Ishikawa (cell line): ENCODE measurements around the gene GTPBP2.

ENCODE experiments used
- CEBPB ChIP-seq: IDR thresholded peaks from 2 replicates; pipeline ENCODE4 v1.6.1; 2012
- CREB1 ChIP-seq: IDR thresholded peaks from 2 replicates; pipeline ENCODE4 v1.6.1; 2012; ENCODE audit warnings: low read depth
- EGR1 ChIP-seq: IDR thresholded peaks from 2 replicates; pipeline ENCODE4 v1.6.1; 2012
- EP300 ChIP-seq: IDR thresholded peaks from 2 replicates; pipeline ENCODE4 v1.6.1; 2012; ENCODE audit warnings: borderline replicate concordance
- FOXM1 ChIP-seq: IDR thresholded peaks from 2 replicates; pipeline ENCODE4 v1.6.1; 2012; ENCODE audit warnings: low read depth, borderline replicate concordance
- NFIC ChIP-seq: IDR thresholded peaks from 2 replicates; pipeline ENCODE4 v1.6.1; 2012
- RAD21 ChIP-seq: IDR thresholded peaks from 2 replicates; pipeline ENCODE4 v1.6.1; 2012; ENCODE audit warnings: low read depth
- REST ChIP-seq: IDR thresholded peaks from 2 replicates; pipeline ENCODE4 v1.6.1; 2012; ENCODE audit warnings: low read depth, mild to moderate bottlenecking
- TAF1 ChIP-seq: IDR thresholded peaks from 2 replicates; pipeline ENCODE4 v1.6.1; 2012; ENCODE audit warnings: low read depth, mild to moderate bottlenecking
- TCF12 ChIP-seq: IDR thresholded peaks from 2 replicates; pipeline ENCODE4 v1.6.1; 2012; ENCODE audit warnings: low read depth
- TEAD4 ChIP-seq: IDR thresholded peaks from 2 replicates; pipeline ENCODE4 v1.6.1; 2012
- YY1 ChIP-seq: IDR thresholded peaks from 2 replicates; pipeline ENCODE4 v1.6.1; 2012; ENCODE audit warnings: low read depth
- ZBTB7A ChIP-seq: IDR thresholded peaks from 2 replicates; pipeline ENCODE4 v1.6.1; 2012; ENCODE audit warnings: low read depth
- TF ChIP-seq, protein P1 (sequence below): IDR thresholded peaks from 2 replicates; pipeline ENCODE4 v1.6.1; 2012
- TF ChIP-seq, protein P2 (sequence below): IDR thresholded peaks from 2 replicates; pipeline ENCODE4 v1.6.1; 2012

Gene GTPBP2

DNA sequence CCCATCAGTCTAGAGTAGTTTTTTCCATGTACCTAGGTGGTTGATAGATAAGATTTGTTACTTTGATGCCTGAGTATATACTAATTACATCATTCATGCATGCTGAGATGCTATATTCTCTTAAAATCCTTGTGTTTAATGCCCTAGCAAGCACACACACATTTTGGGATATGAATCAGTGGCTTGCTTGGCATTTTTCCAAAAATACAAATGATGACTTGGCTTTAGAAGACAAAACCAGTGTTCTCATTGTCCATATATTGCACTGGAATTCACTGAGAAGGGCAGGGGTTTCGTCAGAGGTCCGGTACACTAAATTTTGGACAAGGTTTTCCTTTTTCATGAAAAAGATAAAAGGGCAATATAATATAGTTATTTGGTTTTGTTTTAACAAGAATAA lies 24.9 kb downstream of the GTPBP2 start:
- no peak for TF ChIP-seq ZBTB7A
- no peak for TF ChIP-seq YY1
- TF ChIP-seq, protein P1, sequence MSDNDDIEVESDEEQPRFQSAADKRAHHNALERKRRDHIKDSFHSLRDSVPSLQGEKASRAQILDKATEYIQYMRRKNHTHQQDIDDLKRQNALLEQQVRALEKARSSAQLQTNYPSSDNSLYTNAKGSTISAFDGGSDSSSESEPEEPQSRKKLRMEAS = no peak
- TF ChIP-seq TAF1 = no peak
- TF ChIP-seq NFIC = no peak; the same call in 1 of the 2 replicates
- no peak for TF ChIP-seq TEAD4
- TF ChIP-seq EGR1 = no peak
- no peak for TF ChIP-seq TCF12
- TF ChIP-seq RAD21 = no peak
- TF ChIP-seq FOXM1 = no peak
- TF ChIP-seq CEBPB = no peak
- TF ChIP-seq CREB1 = no peak
- no peak for TF ChIP-seq REST
- TF ChIP-seq EP300 = no peak
- TF ChIP-seq, protein P2, sequence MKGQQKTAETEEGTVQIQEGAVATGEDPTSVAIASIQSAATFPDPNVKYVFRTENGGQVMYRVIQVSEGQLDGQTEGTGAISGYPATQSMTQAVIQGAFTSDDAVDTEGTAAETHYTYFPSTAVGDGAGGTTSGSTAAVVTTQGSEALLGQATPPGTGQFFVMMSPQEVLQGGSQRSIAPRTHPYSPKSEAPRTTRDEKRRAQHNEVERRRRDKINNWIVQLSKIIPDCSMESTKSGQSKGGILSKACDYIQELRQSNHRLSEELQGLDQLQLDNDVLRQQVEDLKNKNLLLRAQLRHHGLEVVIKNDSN = no peak

DNA sequence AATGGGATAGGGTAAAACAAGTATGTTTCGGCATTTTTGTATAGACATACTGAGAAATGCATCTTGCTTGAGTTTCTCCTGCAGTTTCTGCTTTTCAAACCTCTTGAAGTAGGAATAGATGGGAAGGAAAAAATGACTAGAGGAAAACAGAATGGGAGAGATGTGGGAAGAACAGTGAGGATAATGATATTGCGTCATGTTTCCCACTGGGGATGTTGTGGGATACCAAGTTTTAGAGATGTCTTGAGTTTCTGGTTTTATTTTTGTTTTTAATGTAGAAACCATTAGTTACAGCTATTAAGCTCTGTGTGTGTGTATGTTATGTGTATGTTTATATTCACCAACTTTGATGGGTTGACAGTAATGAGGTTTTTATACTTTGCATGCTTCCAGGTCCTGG lies 28.5 kb downstream of the GTPBP2 start:
- TF ChIP-seq YY1 (no peak), TCF12 (no peak), CEBPB (no peak), FOXM1 (no peak), EP300 (no peak), REST (no peak), RAD21 (no peak), TAF1 (no peak), NFIC (no peak), EGR1 (no peak), ZBTB7A (no peak), CREB1 (no peak)
- TF ChIP-seq, protein P1 = no peak
- TF ChIP-seq, protein P2 = no peak

DNA sequence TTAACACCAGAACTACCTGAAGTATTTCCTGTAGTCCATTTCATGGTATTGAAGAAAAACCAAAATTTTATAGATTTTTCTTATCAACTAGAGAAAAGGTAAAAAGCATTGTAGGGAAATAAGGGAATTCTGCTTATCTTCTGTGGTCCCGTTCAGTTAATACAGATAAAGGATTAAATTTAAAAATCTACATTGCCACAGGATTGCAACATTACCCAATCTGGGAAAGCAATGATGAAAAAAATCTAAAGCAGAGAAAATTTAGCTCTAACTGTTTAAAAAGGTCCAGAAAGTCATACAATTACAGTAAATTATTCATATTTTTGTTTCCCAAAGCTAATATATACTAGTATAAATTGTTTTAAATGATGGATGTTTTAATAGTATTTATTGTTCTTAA lies 35.1 kb downstream of the GTPBP2 start:
- TF ChIP-seq TCF12 = no peak
- TF ChIP-seq, protein P2 = no peak
- TF ChIP-seq EP300 = no peak
- no peak for TF ChIP-seq ZBTB7A
- TF ChIP-seq, protein P1 = no peak
- TF ChIP-seq REST = no peak
- no peak for TF ChIP-seq YY1
- no peak for TF ChIP-seq TEAD4
- TF ChIP-seq CREB1 = no peak
- no peak for TF ChIP-seq RAD21

DNA sequence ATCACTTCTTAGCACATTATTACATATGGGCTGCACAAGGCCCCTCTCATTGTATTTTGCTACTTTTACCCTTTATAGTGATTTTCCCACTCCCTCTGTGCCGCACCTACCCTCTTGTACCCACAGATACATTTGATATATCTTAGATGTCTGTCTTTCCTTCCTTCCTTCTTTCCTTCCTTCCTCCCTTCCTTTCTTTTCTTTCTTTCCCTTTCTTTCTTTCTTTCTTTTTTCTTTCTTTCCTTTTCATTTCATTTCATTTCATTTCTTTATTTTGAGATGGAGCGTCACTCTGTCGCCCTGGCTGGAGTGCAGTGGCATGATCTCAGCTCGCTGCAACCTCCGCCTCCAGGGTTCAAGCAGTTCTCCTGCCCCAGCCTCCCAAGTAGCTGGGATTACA lies 40.9 kb downstream of the GTPBP2 start:
- TF ChIP-seq TCF12 (no peak), FOXM1 (no peak), TAF1 (no peak), CREB1 (no peak)
